NB4 (cell line): ENCODE measurements around the gene YPEL1.

ENCODE experiments used
- MYC ChIP-seq: IDR thresholded peaks from 2 replicates; pipeline ENCODE4 v1.6.1; 2011; ENCODE audit warnings: low read depth, low read length
- POLR2A ChIP-seq: IDR thresholded peaks from 2 replicates; pipeline ENCODE4 v1.6.1; 2011; ENCODE audit warnings: mild to moderate bottlenecking; ENCODE audit not compliant: insufficient read length; ENCODE audit errors: extremely low read depth
- TF ChIP-seq, protein P1 (sequence below): IDR thresholded peaks from one replicate; pipeline ENCODE4 v1.5.1; 2012; ENCODE audit warnings: low read depth, low read length

DNA sequence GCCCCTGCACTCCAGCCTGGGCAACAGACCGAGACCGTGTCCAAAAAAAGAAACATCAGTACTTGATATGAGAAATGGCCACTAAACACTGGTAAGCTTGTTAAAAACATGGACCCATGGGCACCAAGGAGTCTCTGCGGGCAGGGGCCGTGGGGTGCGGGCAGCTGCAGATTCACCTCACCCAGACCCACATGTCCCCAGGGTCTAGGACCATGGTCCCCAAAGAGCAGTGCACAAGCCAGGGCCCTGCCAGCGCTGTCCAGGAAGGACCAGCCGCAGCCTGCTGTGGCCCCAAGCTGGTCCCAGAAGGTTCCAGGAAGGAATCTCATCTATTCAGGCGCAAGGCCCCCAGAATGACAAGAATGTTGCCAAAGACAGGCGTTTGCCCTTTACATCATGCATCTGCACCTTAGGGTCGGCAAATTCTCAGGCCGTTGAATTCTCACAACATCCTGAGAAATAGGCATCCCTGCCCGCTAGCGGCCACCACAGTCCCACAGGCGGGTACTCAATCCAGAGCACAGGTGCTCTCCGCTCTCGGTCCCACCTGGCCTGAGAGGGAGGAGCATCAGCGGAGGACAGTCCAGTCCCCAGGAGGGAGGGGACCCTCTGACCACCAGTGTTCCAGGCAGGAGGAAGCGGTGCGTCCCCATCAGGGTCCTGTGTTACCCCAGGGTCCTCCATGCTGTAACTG is 9.5 kb downstream of the YPEL1 start:
- TF ChIP-seq, protein P1, sequence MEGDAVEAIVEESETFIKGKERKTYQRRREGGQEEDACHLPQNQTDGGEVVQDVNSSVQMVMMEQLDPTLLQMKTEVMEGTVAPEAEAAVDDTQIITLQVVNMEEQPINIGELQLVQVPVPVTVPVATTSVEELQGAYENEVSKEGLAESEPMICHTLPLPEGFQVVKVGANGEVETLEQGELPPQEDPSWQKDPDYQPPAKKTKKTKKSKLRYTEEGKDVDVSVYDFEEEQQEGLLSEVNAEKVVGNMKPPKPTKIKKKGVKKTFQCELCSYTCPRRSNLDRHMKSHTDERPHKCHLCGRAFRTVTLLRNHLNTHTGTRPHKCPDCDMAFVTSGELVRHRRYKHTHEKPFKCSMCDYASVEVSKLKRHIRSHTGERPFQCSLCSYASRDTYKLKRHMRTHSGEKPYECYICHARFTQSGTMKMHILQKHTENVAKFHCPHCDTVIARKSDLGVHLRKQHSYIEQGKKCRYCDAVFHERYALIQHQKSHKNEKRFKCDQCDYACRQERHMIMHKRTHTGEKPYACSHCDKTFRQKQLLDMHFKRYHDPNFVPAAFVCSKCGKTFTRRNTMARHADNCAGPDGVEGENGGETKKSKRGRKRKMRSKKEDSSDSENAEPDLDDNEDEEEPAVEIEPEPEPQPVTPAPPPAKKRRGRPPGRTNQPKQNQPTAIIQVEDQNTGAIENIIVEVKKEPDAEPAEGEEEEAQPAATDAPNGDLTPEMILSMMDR = no peak
- TF ChIP-seq MYC (no peak), POLR2A (no peak)
